ENCODE measurements around the gene KRTAP5-4.
A peak's percentile ranks its signal among the peaks of the same experiment; 100 is the strongest.

The KRTAP5-4 gene

DNA sequence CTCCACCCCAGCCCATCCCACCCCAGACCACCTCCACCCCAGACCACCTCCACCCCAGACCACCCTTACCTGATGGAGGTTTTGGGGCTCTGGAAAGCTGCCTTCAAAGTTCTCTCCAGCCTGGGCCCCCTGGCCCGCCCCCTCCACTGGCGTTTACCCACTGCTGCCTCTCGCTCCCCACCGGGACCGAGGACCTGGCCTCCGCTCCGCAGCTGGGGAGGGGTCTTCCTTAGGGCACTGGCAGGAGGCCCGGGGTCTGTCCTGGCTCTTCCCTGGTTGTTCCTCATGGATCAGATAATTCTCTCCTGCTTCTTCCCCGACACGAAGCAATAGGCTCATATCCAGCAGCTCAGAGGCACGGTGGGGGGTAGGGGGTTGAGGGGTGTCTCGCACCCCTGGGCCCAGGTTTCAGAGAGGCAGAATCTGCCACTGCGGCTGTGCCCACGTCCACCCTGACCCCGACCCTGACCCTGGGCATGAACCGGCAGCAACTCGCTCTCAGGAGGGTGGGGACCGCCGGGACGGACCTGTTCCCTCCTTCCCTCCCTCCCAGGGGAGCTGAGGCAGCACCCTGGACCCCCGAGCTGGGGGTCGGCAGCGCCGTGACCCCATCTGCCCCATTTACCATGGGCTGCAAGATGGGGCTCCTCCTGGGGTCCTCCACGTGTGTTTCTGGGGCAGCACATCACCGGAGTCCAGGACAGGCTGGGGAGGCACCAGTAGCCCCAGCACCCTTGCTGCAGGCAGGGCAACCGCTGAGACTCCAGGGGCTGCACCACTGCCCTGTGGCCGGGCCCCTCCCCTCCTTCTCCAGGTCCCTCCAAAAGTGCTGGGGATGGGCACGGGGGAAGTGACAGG lies 20.6 kb upstream of the KRTAP5-4 start:
- Histone ChIP-seq H2BK5ac (ENCODE audit: low read length) (peak overlapping the region; percentile 53), H3K36me3 (replicated peaks in 1 of 2; ENCODE audit: control insufficient read depth in 2 of 2, insufficient read depth in 2 of 2, low read length in 2 of 2) (no peaks in the 10 kb centered on the region), H3K4ac (ENCODE audit: low read length) (no peak overlapping the region), H3K18ac (ENCODE audit: low read length) (peak overlapping the region; percentile 48), H2BK120ac (ENCODE audit: low read depth, low read length) (no peak overlapping the region), H3K4me1 (ENCODE audit: control insufficient read depth in 2 of 2, insufficient read depth in 1 of 2, low read depth in 1 of 2, low read length in 2 of 2) (no peaks in the 10 kb centered on the region), H3K9me3 (replicated peaks in 1 of 2; ENCODE audit: control insufficient read depth in 2 of 2, insufficient read depth in 1 of 2, low read depth in 1 of 2, low read length in 2 of 2) (no peaks in the 10 kb centered on the region), H3K27me3 (ENCODE audit: control insufficient read depth in 3 of 3, insufficient read depth in 3 of 3, low read depth in 1 of 3, low read length in 3 of 3) (peaks cover 0 to 52% (median 0%) of the 10 kb centered on the region in 3 experiments), H3K14ac (ENCODE audit: low read length) (no peak overlapping the region), H2BK12ac (ENCODE audit: low read length) (no peak overlapping the region), H3K27ac (replicated peaks; ENCODE audit: low read length) (no peak overlapping the region), H2AK5ac (ENCODE audit: low read depth, low read length) (peak overlapping the region; percentile 83), H3K9ac (ENCODE audit: low read depth, low read length, poor library complexity) (no peak overlapping the region), H2AFZ (ENCODE audit: low read length) (no peak overlapping the region), H3K79me1 (ENCODE audit: low read depth, low read length) (no peaks in the 10 kb centered on the region), H4K8ac (ENCODE audit: low read depth, low read length) (no peak overlapping the region), H2BK15ac (ENCODE audit: low read length) (no peak overlapping the region), H3K4me3 (ENCODE audit: low read length in 2 of 2) (no peak overlapping the region), H3K4me2 (ENCODE audit: insufficient read depth, low read length, poor library complexity, severe bottlenecking) (no peak overlapping the region), H3K23ac (ENCODE audit: low read depth, low read length, poor library complexity) (no peak overlapping the region), H4K91ac (ENCODE audit: low read depth, low read length, poor library complexity) (no peak overlapping the region)
- no CpG with 5 or more reads among the region's 29 CpGs for WGBS, 2 donors (ENCODE audit: extremely low coverage in 2 of 2, insufficient read length in 2 of 2, insufficient replicate concordance in 1 of 2)
- no peak for DNase-seq (ENCODE audit: low spot score)

DNA sequence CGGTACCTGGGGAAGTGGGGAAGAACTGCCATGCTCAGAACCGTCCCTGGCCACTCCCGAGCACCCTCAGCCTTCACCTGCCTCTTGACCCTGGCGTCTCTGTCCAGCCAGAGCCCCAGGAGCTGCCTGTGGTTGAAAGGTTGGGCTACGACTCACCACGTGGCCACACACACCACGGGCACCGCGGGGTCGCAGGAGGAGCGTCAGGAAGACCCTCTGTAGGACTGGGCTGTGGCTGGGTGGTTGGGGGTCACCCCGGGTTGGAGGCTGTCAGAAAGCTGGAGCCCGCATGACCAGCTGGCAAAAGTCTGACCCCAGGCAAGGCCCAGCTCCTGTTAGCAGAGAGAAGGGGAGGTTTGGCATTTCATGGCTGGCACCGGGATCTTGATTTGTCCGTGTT lies 19.2 kb upstream of the KRTAP5-4 start:
- WGBS, 2 donors (ENCODE audit: extremely low coverage in 2 of 2, insufficient read length in 2 of 2, insufficient replicate concordance in 1 of 2), result no CpG with 5 or more reads among the region's 15 CpGs
- Histone ChIP-seq H4K8ac (ENCODE audit: low read depth, low read length) (no peak overlapping the region), H3K4me1 (ENCODE audit: control insufficient read depth in 2 of 2, insufficient read depth in 1 of 2, low read depth in 1 of 2, low read length in 2 of 2) (no peaks in the 10 kb centered on the region), H2BK12ac (ENCODE audit: low read length) (no peak overlapping the region), H3K14ac (ENCODE audit: low read length) (no peak overlapping the region), H3K4me3 (ENCODE audit: low read length in 2 of 2) (no peak overlapping the region), H3K9ac (ENCODE audit: low read depth, low read length, poor library complexity) (no peak overlapping the region), H2BK5ac (ENCODE audit: low read length) (no peak overlapping the region), H4K91ac (ENCODE audit: low read depth, low read length, poor library complexity) (no peak overlapping the region), H3K4me2 (ENCODE audit: insufficient read depth, low read length, poor library complexity, severe bottlenecking) (no peak overlapping the region), H3K23ac (ENCODE audit: low read depth, low read length, poor library complexity) (no peak overlapping the region), H3K79me1 (ENCODE audit: low read depth, low read length) (no peaks in the 10 kb centered on the region), H3K4ac (ENCODE audit: low read length) (no peak overlapping the region), H2AFZ (ENCODE audit: low read length) (no peak overlapping the region), H3K27me3 (ENCODE audit: control insufficient read depth in 3 of 3, insufficient read depth in 3 of 3, low read depth in 1 of 3, low read length in 3 of 3) (peaks cover 0 to 54% (median 0%) of the 10 kb centered on the region in 3 experiments), H3K18ac (ENCODE audit: low read length) (peak overlapping the region; percentile 38), H3K27ac (replicated peaks; ENCODE audit: low read length) (no peak overlapping the region), H3K36me3 (replicated peaks in 1 of 2; ENCODE audit: control insufficient read depth in 2 of 2, insufficient read depth in 2 of 2, low read length in 2 of 2) (no peaks in the 10 kb centered on the region), H2AK5ac (ENCODE audit: low read depth, low read length) (peak overlapping the region; percentile 90), H2BK15ac (ENCODE audit: low read length) (peak overlapping the region; percentile 85), H2BK120ac (ENCODE audit: low read depth, low read length) (peak overlapping the region; percentile 87), H3K9me3 (replicated peaks in 1 of 2; ENCODE audit: control insufficient read depth in 2 of 2, insufficient read depth in 1 of 2, low read depth in 1 of 2, low read length in 2 of 2) (no peaks in the 10 kb centered on the region)
- DNase-seq (ENCODE audit: low spot score), result no peak

DNA sequence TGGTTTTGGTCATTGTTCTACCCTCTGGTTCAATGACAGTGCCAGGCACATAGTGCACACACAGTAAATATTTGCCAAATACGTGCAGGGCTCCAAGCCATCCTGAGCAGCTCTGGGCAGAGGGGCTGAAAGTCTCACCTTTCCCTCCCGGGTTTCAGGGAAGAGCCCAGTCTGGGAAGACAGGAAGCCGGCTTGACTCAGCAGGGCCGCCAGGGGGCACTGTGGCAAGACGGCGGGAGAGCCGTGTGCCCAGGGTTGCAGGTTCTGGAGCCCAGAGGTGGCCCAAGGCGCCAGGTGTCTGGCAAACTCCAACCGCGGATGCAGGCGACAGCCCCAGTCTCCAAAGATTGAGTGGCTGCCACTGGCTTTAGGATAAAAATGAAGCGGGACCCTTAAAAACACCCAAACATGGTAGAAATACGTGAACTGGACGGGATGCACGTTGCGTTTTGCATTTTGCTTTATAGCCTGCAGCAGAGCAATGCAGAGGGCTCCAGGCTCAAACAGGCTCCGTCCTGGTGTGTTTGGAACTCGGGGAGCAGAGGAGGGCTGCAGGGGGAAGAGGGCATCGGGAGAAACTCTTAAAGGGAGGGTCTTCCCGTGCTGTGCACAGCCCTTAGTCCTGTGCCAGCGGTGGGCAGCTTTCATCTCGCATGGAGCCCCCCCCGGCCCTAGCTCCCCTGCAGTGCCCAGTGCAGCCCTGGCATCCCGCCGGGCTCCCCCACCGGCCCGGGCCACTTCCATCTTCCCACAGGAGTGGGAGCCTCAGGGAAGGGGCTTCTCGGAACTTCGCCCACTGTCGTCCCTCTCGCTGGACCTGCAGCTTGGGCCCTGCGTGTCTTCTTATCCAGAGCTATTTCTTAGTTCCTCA lies 18.4 kb upstream of the KRTAP5-4 start:
- H2BK12ac ChIP-seq (ENCODE audit: low read length), result no peak overlapping the region
- H3K27me3 ChIP-seq (ENCODE audit: control insufficient read depth in 3 of 3, insufficient read depth in 3 of 3, low read depth in 1 of 3, low read length in 3 of 3), result peaks cover 0 to 53% (median 0%) of the 10 kb centered on the region in 3 experiments
- no peak overlapping the region for H3K27ac ChIP-seq (replicated peaks; ENCODE audit: low read length)
- no peak overlapping the region for H2BK120ac ChIP-seq (ENCODE audit: low read depth, low read length)
- H2AK5ac ChIP-seq (ENCODE audit: low read depth, low read length), result no peak overlapping the region
- no peak overlapping the region for H4K8ac ChIP-seq (ENCODE audit: low read depth, low read length)
- H3K4me1 ChIP-seq (ENCODE audit: control insufficient read depth in 2 of 2, insufficient read depth in 1 of 2, low read depth in 1 of 2, low read length in 2 of 2), result no peaks in the 10 kb centered on the region
- H2BK5ac ChIP-seq (ENCODE audit: low read length), result no peak overlapping the region
- H2BK15ac ChIP-seq (ENCODE audit: low read length), result peak overlapping the region; percentile 58
- H3K79me1 ChIP-seq (ENCODE audit: low read depth, low read length), result no peaks in the 10 kb centered on the region
- no peak overlapping the region for H3K4me3 ChIP-seq (ENCODE audit: low read length in 2 of 2)
- no peaks in the 10 kb centered on the region for H3K36me3 ChIP-seq (replicated peaks in 1 of 2; ENCODE audit: control insufficient read depth in 2 of 2, insufficient read depth in 2 of 2, low read length in 2 of 2)
- peak; percentile 48 for DNase-seq (ENCODE audit: low spot score)
- no peak overlapping the region for H3K9ac ChIP-seq (ENCODE audit: low read depth, low read length, poor library complexity)
- no peak overlapping the region for H3K4me2 ChIP-seq (ENCODE audit: insufficient read depth, low read length, poor library complexity, severe bottlenecking)
- WGBS, 2 donors (ENCODE audit: extremely low coverage in 2 of 2, insufficient read length in 2 of 2, insufficient replicate concordance in 1 of 2), result no CpG with 5 or more reads among the region's 32 CpGs
- no peaks in the 10 kb centered on the region for H3K9me3 ChIP-seq (replicated peaks in 1 of 2; ENCODE audit: control insufficient read depth in 2 of 2, insufficient read depth in 1 of 2, low read depth in 1 of 2, low read length in 2 of 2)
- peak overlapping the region; percentile 48 for H3K18ac ChIP-seq (ENCODE audit: low read length)
- no peak overlapping the region for H2AFZ ChIP-seq (ENCODE audit: low read length)
- no peak overlapping the region for H4K91ac ChIP-seq (ENCODE audit: low read depth, low read length, poor library complexity)
- no peak overlapping the region for H3K14ac ChIP-seq (ENCODE audit: low read length)
- H3K23ac ChIP-seq (ENCODE audit: low read depth, low read length, poor library complexity), result no peak overlapping the region
- no peak overlapping the region for H3K4ac ChIP-seq (ENCODE audit: low read length)

DNA sequence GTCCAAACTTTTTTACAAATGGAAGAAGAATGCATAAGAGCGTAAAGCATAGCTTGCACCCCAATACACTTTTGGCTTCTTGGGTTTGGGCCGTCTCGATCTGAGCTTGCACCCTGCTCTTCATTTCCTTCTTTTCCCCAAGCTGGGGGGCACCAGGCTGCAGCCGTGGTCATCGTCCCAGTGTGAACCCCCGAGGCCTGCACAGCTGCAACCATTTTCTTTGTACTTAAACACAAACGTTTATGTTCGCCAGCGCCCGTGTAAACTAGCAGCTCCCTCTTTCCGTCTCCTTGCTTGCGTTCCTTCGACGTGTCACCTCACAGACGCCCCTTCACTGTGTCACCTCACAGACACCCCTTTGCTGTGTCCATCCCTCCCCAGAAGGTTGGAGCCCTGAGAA lies 17.7 kb upstream of the KRTAP5-4 start:
- no peak overlapping the region for H2AK5ac ChIP-seq (ENCODE audit: low read depth, low read length)
- no peak overlapping the region for H3K27ac ChIP-seq (replicated peaks; ENCODE audit: low read length)
- H4K8ac ChIP-seq (ENCODE audit: low read depth, low read length), result no peak overlapping the region
- H3K18ac ChIP-seq (ENCODE audit: low read length), result no peak overlapping the region
- no peak overlapping the region for H2BK15ac ChIP-seq (ENCODE audit: low read length)
- H3K23ac ChIP-seq (ENCODE audit: low read depth, low read length, poor library complexity), result no peak overlapping the region
- H2BK120ac ChIP-seq (ENCODE audit: low read depth, low read length), result no peak overlapping the region
- H3K36me3 ChIP-seq (replicated peaks in 1 of 2; ENCODE audit: control insufficient read depth in 2 of 2, insufficient read depth in 2 of 2, low read length in 2 of 2), result no peaks in the 10 kb centered on the region
- H3K14ac ChIP-seq (ENCODE audit: low read length), result no peak overlapping the region
- H3K4me2 ChIP-seq (ENCODE audit: insufficient read depth, low read length, poor library complexity, severe bottlenecking), result no peak overlapping the region
- H3K4me1 ChIP-seq (ENCODE audit: control insufficient read depth in 2 of 2, insufficient read depth in 1 of 2, low read depth in 1 of 2, low read length in 2 of 2), result no peaks in the 10 kb centered on the region
- H3K4ac ChIP-seq (ENCODE audit: low read length), result no peak overlapping the region
- no peak overlapping the region for H4K91ac ChIP-seq (ENCODE audit: low read depth, low read length, poor library complexity)
- no CpG with 5 or more reads among the region's 15 CpGs for WGBS, 2 donors (ENCODE audit: extremely low coverage in 2 of 2, insufficient read length in 2 of 2, insufficient replicate concordance in 1 of 2)
- H3K9ac ChIP-seq (ENCODE audit: low read depth, low read length, poor library complexity), result no peak overlapping the region
- no peak overlapping the region for H3K4me3 ChIP-seq (ENCODE audit: low read length in 2 of 2)
- no peaks in the 10 kb centered on the region for H3K79me1 ChIP-seq (ENCODE audit: low read depth, low read length)
- H3K9me3 ChIP-seq (replicated peaks in 1 of 2; ENCODE audit: control insufficient read depth in 2 of 2, insufficient read depth in 1 of 2, low read depth in 1 of 2, low read length in 2 of 2), result no peaks in the 10 kb centered on the region
- no peak overlapping the region for H2AFZ ChIP-seq (ENCODE audit: low read length)
- peaks cover 0 to 46% (median 0%) of the 10 kb centered on the region in 3 experiments for H3K27me3 ChIP-seq (ENCODE audit: control insufficient read depth in 3 of 3, insufficient read depth in 3 of 3, low read depth in 1 of 3, low read length in 3 of 3)
- H2BK5ac ChIP-seq (ENCODE audit: low read length), result no peak overlapping the region
- no peak for DNase-seq (ENCODE audit: low spot score)
- no peak overlapping the region for H2BK12ac ChIP-seq (ENCODE audit: low read length)

Data from neuronal stem cell (in vitro differentiated cells).